ENCODE measurements around the gene OR2V2.
"Not testable (repeated sequence)": the region's sequence is repeated elsewhere in the genome, so short reads cannot be mapped to it uniquely, and the experiment has no call there.

The OR2V2 gene

DNA sequence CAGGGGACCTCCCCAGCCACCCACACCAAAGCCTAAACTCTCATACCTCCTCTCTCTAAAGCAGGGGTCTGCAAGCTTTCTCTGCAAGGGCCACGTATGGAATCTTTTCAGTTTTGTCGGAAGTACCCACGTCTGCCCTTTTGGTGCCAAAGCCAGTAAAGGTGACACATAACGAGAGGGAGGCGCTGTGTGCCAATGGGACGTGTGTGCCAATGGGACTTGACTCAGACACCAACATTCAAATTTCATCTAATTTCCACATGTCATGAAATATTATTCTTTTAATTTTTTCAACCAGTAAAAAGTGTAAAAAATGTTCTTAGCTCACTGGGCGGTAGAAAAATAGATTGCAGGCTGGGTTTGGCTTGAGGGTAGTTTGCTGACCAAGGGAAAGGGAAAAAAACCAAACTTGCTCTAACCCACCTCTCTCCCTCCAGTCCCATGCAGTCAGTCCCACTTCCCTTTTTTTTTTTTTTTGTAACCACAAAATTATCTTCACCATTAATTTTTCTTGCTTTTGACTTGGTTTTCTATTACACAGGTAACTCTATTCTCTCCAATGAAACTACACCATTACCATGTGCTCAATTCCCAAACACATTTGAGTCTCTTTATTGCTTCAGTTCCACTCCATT, 41.9 kb upstream of the OR2V2 start:
- H3K4me3 ChIP-seq (ENCODE audit: low read depth, low read length) = no peak overlapping the region
- in situ Hi-C loops (cut with HindIII; ENCODE audit: low sequenced_read_pairs) = no loop called here
- no peak for DNase-seq (ENCODE audit: low read depth)
- TF ChIP-seq, protein P1, sequence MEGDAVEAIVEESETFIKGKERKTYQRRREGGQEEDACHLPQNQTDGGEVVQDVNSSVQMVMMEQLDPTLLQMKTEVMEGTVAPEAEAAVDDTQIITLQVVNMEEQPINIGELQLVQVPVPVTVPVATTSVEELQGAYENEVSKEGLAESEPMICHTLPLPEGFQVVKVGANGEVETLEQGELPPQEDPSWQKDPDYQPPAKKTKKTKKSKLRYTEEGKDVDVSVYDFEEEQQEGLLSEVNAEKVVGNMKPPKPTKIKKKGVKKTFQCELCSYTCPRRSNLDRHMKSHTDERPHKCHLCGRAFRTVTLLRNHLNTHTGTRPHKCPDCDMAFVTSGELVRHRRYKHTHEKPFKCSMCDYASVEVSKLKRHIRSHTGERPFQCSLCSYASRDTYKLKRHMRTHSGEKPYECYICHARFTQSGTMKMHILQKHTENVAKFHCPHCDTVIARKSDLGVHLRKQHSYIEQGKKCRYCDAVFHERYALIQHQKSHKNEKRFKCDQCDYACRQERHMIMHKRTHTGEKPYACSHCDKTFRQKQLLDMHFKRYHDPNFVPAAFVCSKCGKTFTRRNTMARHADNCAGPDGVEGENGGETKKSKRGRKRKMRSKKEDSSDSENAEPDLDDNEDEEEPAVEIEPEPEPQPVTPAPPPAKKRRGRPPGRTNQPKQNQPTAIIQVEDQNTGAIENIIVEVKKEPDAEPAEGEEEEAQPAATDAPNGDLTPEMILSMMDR (IDR thresholded peaks at IDR 0.05; ENCODE audit: low read depth, low read length, missing control alignments) = no peak

DNA sequence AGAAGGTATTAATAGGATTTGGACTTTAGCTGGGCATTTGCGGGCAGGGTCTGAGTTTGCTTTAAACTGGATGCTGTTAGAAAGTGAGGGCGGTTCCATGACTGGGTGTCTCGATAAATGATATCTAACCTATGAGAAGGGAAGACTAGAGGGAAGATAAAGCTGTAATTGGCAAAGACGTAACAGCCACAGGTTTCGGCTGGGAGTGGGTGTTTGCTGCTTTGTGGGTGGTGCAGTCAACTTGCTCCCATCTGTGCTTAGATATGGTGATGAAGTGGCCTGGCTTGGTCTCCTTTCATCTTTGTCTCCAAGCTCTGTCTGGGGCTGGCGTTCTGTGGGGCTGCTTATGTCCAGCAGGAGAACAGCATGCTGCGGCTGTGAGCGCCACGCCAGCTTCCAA, 39.7 kb upstream of the OR2V2 start:
- in situ Hi-C loops (cut with HindIII; ENCODE audit: low sequenced_read_pairs) = no loop called here
- TF ChIP-seq, protein P1 (IDR thresholded peaks at IDR 0.05; ENCODE audit: low read depth, low read length, missing control alignments) = no peak
- no peak for DNase-seq (ENCODE audit: low read depth)
- no peak overlapping the region for H3K4me3 ChIP-seq (ENCODE audit: low read depth, low read length)

DNA sequence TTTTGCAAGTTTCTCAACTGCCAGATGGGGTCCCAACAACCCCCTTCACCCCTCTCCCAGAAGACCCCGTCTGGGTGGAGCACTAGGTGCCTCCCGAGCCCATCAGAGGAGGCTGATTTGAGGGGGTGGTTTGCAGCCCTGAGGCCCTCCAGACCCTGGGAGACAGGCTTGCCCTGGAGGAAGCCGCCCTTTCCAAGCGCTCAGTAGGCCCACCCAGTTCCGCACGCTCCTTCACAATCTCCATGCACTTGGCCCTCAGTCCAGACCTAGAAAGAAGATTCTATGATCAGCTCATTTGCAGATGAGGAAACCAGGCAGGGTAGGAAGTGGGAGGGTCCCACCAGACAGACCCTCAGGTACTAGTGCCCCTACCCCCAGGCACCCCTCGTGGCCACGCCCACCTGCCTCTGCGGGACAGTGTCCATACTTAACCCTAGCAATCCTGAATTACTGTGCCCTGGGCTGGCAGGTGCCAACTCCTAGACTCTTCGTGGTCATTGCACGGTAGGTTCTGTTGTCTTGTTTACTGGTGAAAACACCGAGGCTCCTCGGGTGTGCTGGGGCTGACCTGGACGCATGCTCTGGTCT, 38.7 kb upstream of the OR2V2 start:
- in situ Hi-C loops (cut with HindIII; ENCODE audit: low sequenced_read_pairs) = no loop called here
- TF ChIP-seq, protein P1 (IDR thresholded peaks at IDR 0.05; ENCODE audit: low read depth, low read length, missing control alignments) = no peak
- no peak overlapping the region for H3K4me3 ChIP-seq (ENCODE audit: low read depth, low read length)
- no peak for DNase-seq (ENCODE audit: low read depth)

DNA sequence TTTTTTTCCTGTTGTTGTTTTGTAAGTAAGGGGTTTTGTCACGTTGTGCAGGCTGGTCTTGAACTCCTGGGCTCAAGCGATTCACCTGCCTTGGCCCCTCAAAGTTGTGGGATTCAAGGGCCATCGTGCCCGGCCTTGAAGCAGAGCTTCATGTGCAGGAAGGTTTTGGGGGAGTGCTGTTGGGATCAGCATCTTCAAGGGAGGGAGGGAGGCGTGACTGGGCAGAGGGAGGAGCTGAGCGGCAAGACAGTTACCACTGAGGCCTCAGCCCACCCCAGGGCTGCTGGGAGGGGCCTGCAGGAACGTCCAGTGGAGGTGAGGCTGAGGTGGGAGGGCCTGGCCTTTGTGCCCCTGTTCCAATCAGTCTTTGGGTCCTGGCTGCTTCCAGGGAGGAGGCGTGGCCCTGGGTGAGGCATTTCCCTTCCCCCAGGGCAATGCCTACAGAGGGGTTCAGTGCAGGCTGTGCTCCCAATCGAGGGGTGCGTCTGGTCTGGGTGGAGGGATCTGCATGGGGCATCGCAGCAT, 37.8 kb upstream of the OR2V2 start:
- DNase-seq (ENCODE audit: low read depth) = no peak
- H3K4me3 ChIP-seq (ENCODE audit: low read depth, low read length) = no peak overlapping the region
- TF ChIP-seq, protein P1 (IDR thresholded peaks at IDR 0.05; ENCODE audit: low read depth, low read length, missing control alignments) = no peak
- in situ Hi-C loops (cut with HindIII; ENCODE audit: low sequenced_read_pairs) = no loop called here

DNA sequence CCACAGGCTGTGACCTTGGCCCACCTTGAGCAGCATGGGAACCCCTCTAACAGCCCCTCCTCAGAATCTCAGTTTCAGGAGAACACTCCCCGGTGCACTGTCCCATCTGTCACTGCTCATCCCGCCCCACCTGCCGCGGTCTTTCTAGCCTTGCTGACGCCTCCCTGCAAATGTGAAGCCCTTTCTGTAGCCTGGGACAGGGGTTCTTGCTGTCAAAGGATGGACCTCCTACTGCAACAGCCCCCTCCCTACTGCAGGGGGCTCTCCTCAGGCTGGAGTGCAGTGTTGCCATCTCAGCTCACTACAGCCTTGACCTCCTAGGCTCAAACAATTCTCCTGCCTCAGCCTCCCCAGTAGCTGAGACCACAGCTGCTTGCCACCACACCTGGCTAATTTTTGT, 36.4 kb upstream of the OR2V2 start:
- TF ChIP-seq, protein P1 (IDR thresholded peaks at IDR 0.05; ENCODE audit: low read depth, low read length, missing control alignments) = no peak
- in situ Hi-C loops (cut with HindIII; ENCODE audit: low sequenced_read_pairs) = no loop called here
- DNase-seq (ENCODE audit: low read depth) = no peak
- H3K4me3 ChIP-seq (ENCODE audit: low read depth, low read length) = no peak overlapping the region

DNA sequence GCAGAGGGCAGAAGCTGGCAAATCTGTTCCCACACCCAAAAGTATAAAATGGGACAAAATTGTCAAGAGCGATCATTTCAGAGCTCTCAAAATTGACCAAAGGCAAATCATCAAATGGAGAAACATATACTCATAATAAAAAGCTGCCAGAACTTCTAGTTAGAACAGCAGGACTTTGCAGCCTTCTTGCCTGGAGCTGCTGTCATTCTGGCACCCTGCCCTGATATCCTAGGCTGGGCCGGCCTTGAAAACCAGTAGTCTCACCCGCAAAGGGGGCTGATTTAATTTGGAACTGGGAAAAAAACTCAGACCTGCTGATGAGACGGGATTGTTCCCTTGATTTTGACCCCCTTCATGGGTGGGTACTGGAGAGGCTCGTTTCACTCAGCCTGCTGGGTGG, 34.9 kb upstream of the OR2V2 start:
- TF ChIP-seq, protein P1 (IDR thresholded peaks at IDR 0.05; ENCODE audit: low read depth, low read length, missing control alignments) = no peak
- no peak for DNase-seq (ENCODE audit: low read depth)
- in situ Hi-C loops (cut with HindIII; ENCODE audit: low sequenced_read_pairs) = no loop called here
- no peak overlapping the region for H3K4me3 ChIP-seq (ENCODE audit: low read depth, low read length)

DNA sequence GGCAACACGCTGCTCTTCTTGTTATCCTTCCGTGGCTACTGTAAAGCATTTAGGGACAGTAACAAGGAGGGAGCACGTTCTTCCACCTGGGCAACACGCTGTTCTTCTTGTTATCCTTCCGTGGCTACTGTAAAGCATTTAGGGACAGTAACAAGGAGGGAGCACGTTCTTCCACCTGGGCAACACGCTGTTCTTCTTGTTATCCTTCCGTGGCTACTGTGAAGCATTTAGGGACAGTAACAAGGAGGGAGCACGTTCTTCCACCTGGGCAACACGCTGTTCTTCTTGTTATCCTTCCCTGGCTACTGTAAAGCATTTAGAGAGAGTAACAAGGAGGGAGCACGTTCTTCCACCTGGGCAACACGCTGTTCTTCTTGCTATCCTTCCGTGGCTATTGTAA, 33.8 kb upstream of the OR2V2 start:
- DNase-seq (ENCODE audit: low read depth); in situ Hi-C loops (cut with HindIII; ENCODE audit: low sequenced_read_pairs); H3K4me3 ChIP-seq (ENCODE audit: low read depth, low read length): not testable (repeated sequence)
